Loucy (cell line): ENCODE measurements around the gene GRID2.

Source experiments
- H2AFZ ChIP-seq: fragments of 200-600 bp; sonication (generic); 2 replicates; pipeline ENCODE4 v1.6.0; 2016; ENCODE audit warnings: antibody characterized with exemption, mild to moderate bottlenecking, low read length, moderate library complexity
- H3F3A ChIP-seq: fragments of 200-600 bp; 2 replicates; pipeline ENCODE4 v1.6.0; 2016; ENCODE audit warnings: antibody characterized with exemption, low read depth, mild to moderate bottlenecking
- H3K27me3 ChIP-seq: fragments of 200-600 bp; sonication (generic); 2 replicates; pipeline ENCODE4 v1.6.1; 2014; ENCODE audit warnings: low read length, mild to moderate bottlenecking; ENCODE audit not compliant: insufficient read depth, poor library complexity, severe bottlenecking
- H3K36me3 ChIP-seq: fragments of 200-600 bp; sonication (generic); 2 replicates; pipeline ENCODE4 v1.6.1; 2016; ENCODE audit warnings: low read length; ENCODE audit not compliant: insufficient read depth
- H3K4me1 ChIP-seq: fragments of 200-600 bp; sonication (generic); 2 replicates; pipeline ENCODE4 v1.5.1; 2014; ENCODE audit warnings: low read length, mild to moderate bottlenecking; ENCODE audit not compliant: insufficient read depth, poor library complexity, severe bottlenecking
- H3K4me2 ChIP-seq: fragments of 200-600 bp; sonication (generic); 2 replicates; pipeline ENCODE4 v1.6.0; 2014; ENCODE audit warnings: antibody characterized with exemption, low read length, low read depth, mild to moderate bottlenecking; ENCODE audit not compliant: poor library complexity, severe bottlenecking
- H3K4me3 ChIP-seq: fragments of 200-600 bp; sonication (generic); 2 replicates; pipeline ENCODE4 v1.5.1; 2014; ENCODE audit warnings: low read length, mild to moderate bottlenecking, mixed read lengths; ENCODE audit not compliant: poor library complexity, severe bottlenecking
- H3K79me2 ChIP-seq: fragments of 200-600 bp; sonication (generic); 2 replicates; pipeline ENCODE4 v1.6.1; 2014; ENCODE audit warnings: low read length; ENCODE audit not compliant: insufficient read depth
- H3K9ac ChIP-seq: fragments of 200-600 bp; sonication (generic); 2 replicates; pipeline ENCODE4 v1.6.0; 2014; ENCODE audit warnings: mild to moderate bottlenecking, low read depth, low read length, moderate library complexity; ENCODE audit not compliant: poor library complexity, severe bottlenecking
- H3K9me2 ChIP-seq: fragments of 200-600 bp; sonication (generic); replicated peaks from 2 replicates; pipeline ENCODE4 v1.6.1; 2016; ENCODE audit warnings: low read depth, low read length, mixed read lengths
- H3K9me3 ChIP-seq: fragments of 200-600 bp; sonication (generic); 2 replicates; pipeline ENCODE4 v1.6.1; 2014; ENCODE audit warnings: mild to moderate bottlenecking, antibody characterized with exemption, low read length, low read depth; ENCODE audit not compliant: insufficient read depth
- H4K20me1 ChIP-seq: fragments of 200-600 bp; sonication (generic); 2 replicates; pipeline ENCODE4 v1.6.0; 2014; ENCODE audit warnings: antibody characterized with exemption, low read length, mild to moderate bottlenecking; ENCODE audit not compliant: insufficient read depth, poor library complexity, severe bottlenecking
- EZH2phosphoT487 ChIP-seq: fragments of 200-600 bp; IDR thresholded peaks from 2 replicates; pipeline ENCODE4 v1.6.1; 2018; ENCODE audit warnings: antibody characterized with exemption, mild to moderate bottlenecking, moderate library complexity, borderline replicate concordance
- TF ChIP-seq, protein P1 (sequence below): fragments of 200-600 bp; sonication (generic); conservative IDR thresholded peaks from 2 replicates; pipeline ENCODE4 v1.5.1; 2014; ENCODE audit warnings: mild to moderate bottlenecking, antibody characterized with exemption, low read length

Gene GRID2

DNA sequence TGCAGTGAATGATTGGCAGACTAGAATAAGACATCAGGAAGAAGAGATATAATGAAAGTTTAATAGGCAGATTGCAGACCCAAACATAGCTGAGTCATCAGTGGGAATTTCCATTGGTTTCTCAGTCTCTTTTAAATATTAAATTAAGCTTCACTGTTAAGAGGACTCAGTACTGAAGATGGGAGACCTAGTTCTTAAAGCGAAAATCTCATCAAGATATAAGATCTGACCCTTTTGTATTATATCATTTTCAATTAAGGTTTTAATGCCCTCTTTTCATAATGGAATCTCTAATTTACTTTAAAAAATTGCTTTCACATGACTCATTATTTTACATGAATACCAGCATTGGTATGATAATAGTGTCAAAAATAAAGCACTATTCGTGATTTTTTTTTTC lies 1355.9 kb downstream of the GRID2 start:
- no peak overlapping the region for H3K9ac ChIP-seq
- no peaks in the 10 kb centered on the region for H3K4me1 ChIP-seq
- H4K20me1 ChIP-seq, result no peaks in the 10 kb centered on the region
- H3K36me3 ChIP-seq, result no peaks in the 10 kb centered on the region
- no peaks in the 10 kb centered on the region for H3K9me3 ChIP-seq
- H3K27me3 ChIP-seq, result no peaks in the 10 kb centered on the region
- H3K79me2 ChIP-seq, result no peaks in the 10 kb centered on the region
- TF ChIP-seq, protein P1, sequence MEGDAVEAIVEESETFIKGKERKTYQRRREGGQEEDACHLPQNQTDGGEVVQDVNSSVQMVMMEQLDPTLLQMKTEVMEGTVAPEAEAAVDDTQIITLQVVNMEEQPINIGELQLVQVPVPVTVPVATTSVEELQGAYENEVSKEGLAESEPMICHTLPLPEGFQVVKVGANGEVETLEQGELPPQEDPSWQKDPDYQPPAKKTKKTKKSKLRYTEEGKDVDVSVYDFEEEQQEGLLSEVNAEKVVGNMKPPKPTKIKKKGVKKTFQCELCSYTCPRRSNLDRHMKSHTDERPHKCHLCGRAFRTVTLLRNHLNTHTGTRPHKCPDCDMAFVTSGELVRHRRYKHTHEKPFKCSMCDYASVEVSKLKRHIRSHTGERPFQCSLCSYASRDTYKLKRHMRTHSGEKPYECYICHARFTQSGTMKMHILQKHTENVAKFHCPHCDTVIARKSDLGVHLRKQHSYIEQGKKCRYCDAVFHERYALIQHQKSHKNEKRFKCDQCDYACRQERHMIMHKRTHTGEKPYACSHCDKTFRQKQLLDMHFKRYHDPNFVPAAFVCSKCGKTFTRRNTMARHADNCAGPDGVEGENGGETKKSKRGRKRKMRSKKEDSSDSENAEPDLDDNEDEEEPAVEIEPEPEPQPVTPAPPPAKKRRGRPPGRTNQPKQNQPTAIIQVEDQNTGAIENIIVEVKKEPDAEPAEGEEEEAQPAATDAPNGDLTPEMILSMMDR, result no peak
- TF ChIP-seq EZH2phosphoT487, result no peak
- no peaks in the 10 kb centered on the region for H3F3A ChIP-seq
- no peak overlapping the region for H2AFZ ChIP-seq
- no peak overlapping the region for H3K4me2 ChIP-seq
- no peaks in the 10 kb centered on the region for H3K9me2 ChIP-seq
- H3K4me3 ChIP-seq, result no peak overlapping the region

- no peaks in the 10 kb centered on the region for H3K27me3 ChIP-seq
- no peak overlapping the region for H2AFZ ChIP-seq
- no peaks in the 10 kb centered on the region for H3F3A ChIP-seq
- H3K9ac ChIP-seq, result no peak overlapping the region
- H3K4me3 ChIP-seq, result no peak overlapping the region
- no peaks in the 10 kb centered on the region for H3K9me2 ChIP-seq
- no peaks in the 10 kb centered on the region for H3K79me2 ChIP-seq
- H3K9me3 ChIP-seq, result no peaks in the 10 kb centered on the region
- no peaks in the 10 kb centered on the region for H3K4me1 ChIP-seq
- H3K36me3 ChIP-seq, result no peaks in the 10 kb centered on the region
- no peak overlapping the region for H3K4me2 ChIP-seq
- no peak for TF ChIP-seq EZH2phosphoT487
- TF ChIP-seq, protein P1, result no peak
- no peaks in the 10 kb centered on the region for H4K20me1 ChIP-seq
Measured at GRCh38 chr4:93660036-93660435, 1356.3 kb downstream of the GRID2 start.

- Histone ChIP-seq H3K4me3 (no peak overlapping the region), H3K9me2 (no peaks in the 10 kb centered on the region), H3F3A (no peaks in the 10 kb centered on the region), H3K9ac (no peak overlapping the region), H3K36me3 (no peaks in the 10 kb centered on the region), H3K79me2 (no peaks in the 10 kb centered on the region), H3K4me2 (no peak overlapping the region), H2AFZ (no peak overlapping the region), H3K4me1 (no peaks in the 10 kb centered on the region), H3K9me3 (no peaks in the 10 kb centered on the region), H4K20me1 (no peaks in the 10 kb centered on the region), H3K27me3 (no peaks in the 10 kb centered on the region)
- TF ChIP-seq, protein P1, result no peak
- no peak for TF ChIP-seq EZH2phosphoT487
Measured at GRCh38 chr4:93670434-93670833, 1366.7 kb downstream of the GRID2 start.
